H9 (cell line): Measurements from ENCODE around the gene LETM1. TPM values are rescaled to one million over a fixed set of nuclear protein-coding genes. Genes with fewer than 3 reads are reported as not detected.
A peak's percentile ranks its signal among the peaks of the same experiment; 100 is the strongest.

ENCODE experiments used
- DNase-seq: peaks from one replicate; pipeline ENCODE4 v3.0.0-alpha.2; 2017
- H2AFZ ChIP-seq: one replicate; pipeline ENCODE4 v1.6.1; 2013; ENCODE audit warnings: mild to moderate bottlenecking, low read length, control low read depth, moderate library complexity
- H2AK5ac ChIP-seq: 2 replicates; pipeline ENCODE4 v1.6.1; 2013; ENCODE audit warnings: low read length, control low read depth, mixed read lengths; ENCODE audit not compliant: insufficient read length
- H2BK120ac ChIP-seq: one replicate; pipeline ENCODE4 v1.6.1; 2013; ENCODE audit warnings: low read depth, mild to moderate bottlenecking, low read length, control low read depth, inconsistent platforms; ENCODE audit not compliant: poor library complexity, severe bottlenecking
- H2BK12ac ChIP-seq: 2 replicates; pipeline ENCODE4 v1.6.1; 2013; ENCODE audit warnings: low read length, control low read depth, mixed read lengths, low read depth; ENCODE audit not compliant: insufficient read length
- H2BK15ac ChIP-seq: 2 replicates; pipeline ENCODE4 v1.6.1; 2013; ENCODE audit warnings: low read depth, low read length, control low read depth
- H2BK20ac ChIP-seq: one replicate; pipeline ENCODE4 v1.6.1; 2013; ENCODE audit warnings: low read depth, mild to moderate bottlenecking, low read length, control low read depth, inconsistent platforms; ENCODE audit not compliant: poor library complexity, severe bottlenecking
- H2BK5ac ChIP-seq: 2 replicates; pipeline ENCODE4 v1.6.1; 2013; ENCODE audit warnings: low read length, control low read depth, mixed read lengths; ENCODE audit not compliant: insufficient read length
- H3K14ac ChIP-seq: 2 replicates; pipeline ENCODE4 v1.6.1; 2013; ENCODE audit warnings: low read length, control low read depth; ENCODE audit not compliant: insufficient read depth
- H3K18ac ChIP-seq: 2 replicates; pipeline ENCODE4 v1.6.1; 2013; ENCODE audit warnings: low read depth, mild to moderate bottlenecking, mixed read lengths, low read length, control low read depth; ENCODE audit not compliant: insufficient read length
- H3K23ac ChIP-seq: 2 replicates; pipeline ENCODE4 v1.6.1; 2013; ENCODE audit warnings: low read length, control low read depth, mixed read lengths, low read depth; ENCODE audit not compliant: insufficient read length
- H3K23me2 ChIP-seq: 2 replicates; pipeline ENCODE4 v1.6.1; 2013; ENCODE audit warnings: low read depth, mild to moderate bottlenecking, mixed read lengths, low read length, control low read depth; ENCODE audit not compliant: insufficient read length, poor library complexity, severe bottlenecking
- H3K27ac ChIP-seq: 2 replicates; pipeline ENCODE4 v1.5.1; 2013; ENCODE audit warnings: low read length, control low read depth, mixed read lengths, low read depth; ENCODE audit not compliant: insufficient read length
- H3K27me3 ChIP-seq: 2 replicates; pipeline ENCODE4 v1.6.1; 2013; ENCODE audit warnings: low read length, control low read depth, inconsistent platforms; ENCODE audit not compliant: insufficient read depth
- H3K4ac ChIP-seq: 2 replicates; pipeline ENCODE4 v1.6.1; 2013; ENCODE audit warnings: low read depth, mild to moderate bottlenecking, control low read depth, inconsistent platforms, low read length, moderate library complexity
- H3K4me1 ChIP-seq: 2 replicates; pipeline ENCODE4 v1.6.1; 2013; ENCODE audit warnings: low read length, control low read depth, inconsistent platforms; ENCODE audit not compliant: insufficient read depth
- H3K4me2 ChIP-seq: 2 replicates; pipeline ENCODE4 v1.6.1; 2013; ENCODE audit warnings: low read length, control low read depth, mixed read lengths; ENCODE audit not compliant: insufficient read length, insufficient read depth
- H3K56ac ChIP-seq: 2 replicates; pipeline ENCODE4 v1.6.1; 2013; ENCODE audit warnings: low read depth, mild to moderate bottlenecking, mixed read lengths, low read length, control low read depth; ENCODE audit not compliant: insufficient read length
- H3K79me1 ChIP-seq: 2 replicates; pipeline ENCODE4 v1.6.1; 2013; ENCODE audit warnings: low read depth, mild to moderate bottlenecking, moderate library complexity, low read length, control low read depth, inconsistent platforms; ENCODE audit not compliant: insufficient read depth, poor library complexity, severe bottlenecking
- H3K79me2 ChIP-seq: 2 replicates; pipeline ENCODE4 v1.6.1; 2013; ENCODE audit warnings: low read length, control low read depth, inconsistent platforms; ENCODE audit not compliant: insufficient read depth
- H3K9ac ChIP-seq: 2 replicates; pipeline ENCODE4 v1.6.1; 2013; ENCODE audit warnings: low read length, control low read depth, mixed read lengths; ENCODE audit not compliant: insufficient read length; ENCODE audit errors: extremely low read depth
- H3K9me3 ChIP-seq: one replicate; pipeline ENCODE4 v1.6.1; 2013; ENCODE audit warnings: low read depth, low read length, inconsistent platforms; ENCODE audit not compliant: control insufficient read depth
- H3T11ph ChIP-seq: one replicate; pipeline ENCODE4 v1.6.1; 2013; ENCODE audit warnings: mild to moderate bottlenecking, low read length, control low read depth, inconsistent platforms
- H4K20me1 ChIP-seq: one replicate; pipeline ENCODE4 v1.6.1; 2013; ENCODE audit not compliant: control insufficient read depth, insufficient read length, insufficient read depth
- H4K5ac ChIP-seq: 2 replicates; pipeline ENCODE4 v1.6.1; 2013; ENCODE audit warnings: low read depth, mild to moderate bottlenecking, mixed read lengths, low read length, control low read depth; ENCODE audit not compliant: insufficient read length
- H4K8ac ChIP-seq: replicated peaks from 2 replicates; pipeline ENCODE4 v1.6.1; 2013; ENCODE audit warnings: low read length, control low read depth, mixed read lengths, low read depth; ENCODE audit not compliant: insufficient read length
- H4K91ac ChIP-seq: 2 replicates; pipeline ENCODE4 v1.6.1; 2013; ENCODE audit warnings: low read depth, mild to moderate bottlenecking, moderate library complexity, mixed read lengths, low read length, control low read depth; ENCODE audit not compliant: insufficient read length
- H3K27ac Mint-ChIP-seq, 3 experiments: 2 replicates in 2 of 3; 3 replicates in 1 of 3; pipeline ENCODE4 v1.8.0; 2020 to 2021; ENCODE audit warnings: mixed read lengths in 3 of 3, mild to moderate bottlenecking in 1 of 3, moderate library complexity in 1 of 3
- H3K27me3 Mint-ChIP-seq: 2 replicates; pipeline ENCODE4 v1.8.0; 2021; ENCODE audit warnings: low read depth, mild to moderate bottlenecking, moderate library complexity, mixed read lengths
- H3K36me3 Mint-ChIP-seq, 3 experiments: 2 replicates in 2 of 3; 3 replicates in 1 of 3; pipeline ENCODE4 v1.8.0; 2020 to 2021; ENCODE audit warnings: low read depth in 3 of 3, mixed read lengths in 3 of 3; ENCODE audit not compliant: insufficient read depth in 1 of 3
- H3K4me1 Mint-ChIP-seq, 2 experiments: 2 replicates each; pipeline ENCODE4 v1.8.0; 2020; ENCODE audit warnings: mixed read lengths in 2 of 2
- H3K4me3 Mint-ChIP-seq, 2 experiments: 2 replicates in 1 of 2; 3 replicates in 1 of 2; pipeline ENCODE4 v1.8.0; 2020 to 2021; ENCODE audit warnings: mild to moderate bottlenecking in 2 of 2, mixed read lengths in 2 of 2, moderate library complexity in 1 of 2
- H3K9me3 Mint-ChIP-seq, 2 experiments: 2 replicates in 1 of 2; 3 replicates in 1 of 2; pipeline ENCODE4 v1.8.0; 2020; ENCODE audit warnings: mild to moderate bottlenecking in 2 of 2, mixed read lengths in 2 of 2, moderate library complexity in 1 of 2
- WGBS: extraction: QIAGEN DNeasy Blood & Tissue Kit; methylation state at CpG from one replicate; pipeline ENCODE4 v1.1.7; 2013; ENCODE audit warnings: missing lambda C conversion rate, low lambda C conversion rate, mixed read lengths; ENCODE audit not compliant: insufficient read length; ENCODE audit errors: extremely low coverage; 5-methylcytosine and 5-hydroxymethylcytosine counted together
- total RNA-seq: library from RNA; stranded (reverse); gene quantifications from 2 replicates; pipeline ENCODE4 v1.2.1, GENCODE V29; 2021
- TF ChIP-seq, protein P1 (sequence below): fragments of 200-600 bp; sonication (generic); conservative IDR thresholded peaks from 3 replicates; pipeline ENCODE4 v1.8.0; 2021; ENCODE audit warnings: antibody characterized with exemption, mild to moderate bottlenecking

LETM1 gene
- total RNA-seq, 1 experiment from 2014 or later: 43.4 TPM

DNA sequence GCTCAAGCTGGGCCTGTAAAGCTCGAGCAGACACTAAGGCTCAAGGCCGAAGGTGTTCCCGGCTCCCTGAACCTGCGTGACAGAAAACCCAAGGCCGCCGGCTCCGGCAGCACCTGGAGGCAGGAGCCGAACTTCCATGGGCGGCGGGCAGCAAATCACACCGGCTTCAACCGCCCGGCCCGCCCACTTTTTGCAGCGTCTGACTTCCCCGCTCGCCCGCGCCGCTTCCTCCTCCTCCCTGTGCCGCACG lies 14.3 kb upstream of the LETM1 start:
- Histone ChIP-seq H3T11ph (no peak overlapping the region), H4K5ac (no peak overlapping the region), H2AFZ (no peak overlapping the region), H3K79me2 (peaks cover 24% of the 10 kb centered on the region; the same call in 1 of the 2 replicates), H3K4me2 (peak overlapping the region; percentile 57), H3K23me2 (peaks cover 7% of the 10 kb centered on the region), H3K18ac (peak overlapping the region; percentile 89), H3K9me3 (no peaks in the 10 kb centered on the region), H2AK5ac (no peak overlapping the region), H3K14ac (peak overlapping the region; percentile 82), H2BK20ac (no peak overlapping the region), H4K20me1 (no peaks in the 10 kb centered on the region), H4K8ac (no peak overlapping the region), H2BK120ac (no peak overlapping the region), H4K91ac (no peak overlapping the region), H2BK5ac (no peak overlapping the region), H3K27me3 (peaks cover 32% of the 10 kb centered on the region), H3K23ac (no peak overlapping the region), H2BK12ac (no peak overlapping the region), H3K4ac (no peak overlapping the region), H3K9ac (peak overlapping the region; percentile 20), H2BK15ac (no peak overlapping the region), H3K56ac (no peak overlapping the region), H3K27ac (no peak overlapping the region), H3K79me1 (no peaks in the 10 kb centered on the region), H3K4me1 (no peaks in the 10 kb centered on the region)
- Mint-ChIP-seq H3K27ac (no peak overlapping the region; a peak in 1 of 7 replicates), H3K9me3 (no peaks in the 10 kb centered on the region), H3K36me3 (no peaks in the 10 kb centered on the region; a peak in 1 of 7 replicates), H3K27me3 (peaks cover 51% of the 10 kb centered on the region), H3K4me1 (peaks cover 31 to 33% of the 10 kb centered on the region in 2 experiments), H3K4me3 (peak overlapping the region; percentile 66 to 87)
- TF ChIP-seq, protein P1, sequence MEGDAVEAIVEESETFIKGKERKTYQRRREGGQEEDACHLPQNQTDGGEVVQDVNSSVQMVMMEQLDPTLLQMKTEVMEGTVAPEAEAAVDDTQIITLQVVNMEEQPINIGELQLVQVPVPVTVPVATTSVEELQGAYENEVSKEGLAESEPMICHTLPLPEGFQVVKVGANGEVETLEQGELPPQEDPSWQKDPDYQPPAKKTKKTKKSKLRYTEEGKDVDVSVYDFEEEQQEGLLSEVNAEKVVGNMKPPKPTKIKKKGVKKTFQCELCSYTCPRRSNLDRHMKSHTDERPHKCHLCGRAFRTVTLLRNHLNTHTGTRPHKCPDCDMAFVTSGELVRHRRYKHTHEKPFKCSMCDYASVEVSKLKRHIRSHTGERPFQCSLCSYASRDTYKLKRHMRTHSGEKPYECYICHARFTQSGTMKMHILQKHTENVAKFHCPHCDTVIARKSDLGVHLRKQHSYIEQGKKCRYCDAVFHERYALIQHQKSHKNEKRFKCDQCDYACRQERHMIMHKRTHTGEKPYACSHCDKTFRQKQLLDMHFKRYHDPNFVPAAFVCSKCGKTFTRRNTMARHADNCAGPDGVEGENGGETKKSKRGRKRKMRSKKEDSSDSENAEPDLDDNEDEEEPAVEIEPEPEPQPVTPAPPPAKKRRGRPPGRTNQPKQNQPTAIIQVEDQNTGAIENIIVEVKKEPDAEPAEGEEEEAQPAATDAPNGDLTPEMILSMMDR: no peak
- DNase-seq: peak; percentile 93
- WGBS: no CpG with 5 or more reads among the region's 22 CpGs
